ENCODE data around the gene NPAS3.
"Not testable (repeated sequence)": the region's sequence is repeated elsewhere in the genome, so short reads cannot be mapped to it uniquely, and the experiment has no call there.

Gene NPAS3

GRCh38 chr14:33081259-33081658 lies 142.6 kb downstream of the NPAS3 start:
- DNase-seq (ENCODE audit: low spot score), result no peak

- no peak for DNase-seq (ENCODE audit: low spot score)
Measured at GRCh38 chr14:33085799-33086198, 147.1 kb downstream of the NPAS3 start.

- not testable (repeated sequence) for DNase-seq (ENCODE audit: low spot score)
Measured at GRCh38 chr14:33088274-33088673, 149.6 kb downstream of the NPAS3 start.

- no peak for DNase-seq (ENCODE audit: low spot score)
Measured at GRCh38 chr14:33098016-33098415, 159.3 kb downstream of the NPAS3 start.

- no peak for DNase-seq (ENCODE audit: low spot score)
Measured at GRCh38 chr14:33103489-33103888, 164.8 kb downstream of the NPAS3 start.

GRCh38 chr14:33103966-33104365 lies 165.3 kb downstream of the NPAS3 start:
- no peak for DNase-seq (ENCODE audit: low spot score)

GRCh38 chr14:33110737-33111443 lies 172.2 kb downstream of the NPAS3 start:
- no peak for DNase-seq (ENCODE audit: low spot score)

- DNase-seq (ENCODE audit: low spot score), result no peak
Measured at GRCh38 chr14:33114331-33114730, 175.7 kb downstream of the NPAS3 start.

GRCh38 chr14:33118668-33119067 lies 180.0 kb downstream of the NPAS3 start:
- DNase-seq (ENCODE audit: low spot score), result no peak

GRCh38 chr14:33120341-33120740 lies 181.7 kb downstream of the NPAS3 start:
- DNase-seq (ENCODE audit: low spot score), result no peak

- DNase-seq (ENCODE audit: low spot score), result no peak
Measured at GRCh38 chr14:33120966-33121365, 182.3 kb downstream of the NPAS3 start.

GRCh38 chr14:33123281-33123680 lies 184.6 kb downstream of the NPAS3 start:
- DNase-seq (ENCODE audit: low spot score), result no peak

- no peak for DNase-seq (ENCODE audit: low spot score)
Measured at GRCh38 chr14:33126433-33126832, 187.8 kb downstream of the NPAS3 start.

GRCh38 chr14:33127531-33127930 lies 188.9 kb downstream of the NPAS3 start:
- no peak for DNase-seq (ENCODE audit: low spot score)

- no peak for DNase-seq (ENCODE audit: low spot score)
Measured at GRCh38 chr14:33131801-33132200, 193.1 kb downstream of the NPAS3 start.

GRCh38 chr14:33134162-33134561 lies 195.5 kb downstream of the NPAS3 start:
- no peak for DNase-seq (ENCODE audit: low spot score)

GRCh38 chr14:33134975-33135374 lies 196.3 kb downstream of the NPAS3 start:
- no peak for DNase-seq (ENCODE audit: low spot score)

- DNase-seq (ENCODE audit: low spot score), result no peak
Measured at GRCh38 chr14:33150666-33151428, 212.2 kb downstream of the NPAS3 start.

- DNase-seq (ENCODE audit: low spot score), result no peak
Measured at GRCh38 chr14:33163109-33163508, 224.4 kb downstream of the NPAS3 start.

- no peak for DNase-seq (ENCODE audit: low spot score)
Measured at GRCh38 chr14:33163600-33163999, 224.9 kb downstream of the NPAS3 start.

GRCh38 chr14:33165144-33165925 lies 226.7 kb downstream of the NPAS3 start:
- no peak for DNase-seq (ENCODE audit: low spot score)

- no peak for DNase-seq (ENCODE audit: low spot score)
Measured at GRCh38 chr14:33165926-33166289, 227.2 kb downstream of the NPAS3 start.

GRCh38 chr14:33175951-33176350 lies 237.3 kb downstream of the NPAS3 start:
- no peak for DNase-seq (ENCODE audit: low spot score)
